Skeletal muscle satellite cell (primary cell): ENCODE results near the gene RPF1. TPM values are rescaled to one million over a fixed set of nuclear protein-coding genes. Genes with fewer than 3 reads are reported as not detected.
A peak's percentile ranks its signal among the peaks of the same experiment; 100 is the strongest.
"Not testable (repeated sequence)": the region's sequence is repeated elsewhere in the genome, so short reads cannot be mapped to it uniquely, and the experiment has no call there.

ENCODE experiments used
- H3K27me3 ChIP-seq: 2 replicates; pipeline ENCODE4 v1.7.0; 2013; ENCODE audit warnings: low read length; ENCODE audit not compliant: control insufficient read depth, insufficient read depth
- H3K36me3 ChIP-seq: 2 replicates; pipeline ENCODE4 v1.7.0; 2013; ENCODE audit warnings: mild to moderate bottlenecking, control low read depth, low read length; ENCODE audit not compliant: insufficient read depth
- H3K4me1 ChIP-seq: 2 replicates; pipeline ENCODE4 v1.7.0; 2013; ENCODE audit warnings: low read length; ENCODE audit not compliant: control insufficient read depth, insufficient read depth
- H3K4me2 ChIP-seq: 2 replicates; pipeline ENCODE4 v1.7.0; 2013; ENCODE audit warnings: mild to moderate bottlenecking, low read length
- H3K4me3 ChIP-seq: 2 replicates; pipeline ENCODE4 v1.7.0; 2013; ENCODE audit warnings: low read length
- H3K9ac ChIP-seq: 2 replicates; pipeline ENCODE4 v1.7.0; 2013; ENCODE audit warnings: mild to moderate bottlenecking, low read depth, low read length, moderate library complexity
- H3K9me3 ChIP-seq: replicated peaks from 2 replicates; pipeline ENCODE4 v1.7.0; 2013; ENCODE audit warnings: mild to moderate bottlenecking, control low read depth, low read length
- total RNA-seq: library from RNA; depleted of rRNA; stranded (reverse); fragments of >200 nt; gene quantifications from 2 replicates; pipeline ENCODE4 v1.2.3, GENCODE V29; 2012; rRNA removed

RPF1 gene
- 40.1 and 48.3 TPM in 2 replicates for total RNA-seq

- Histone ChIP-seq H3K36me3 (peaks cover 9% of the 10 kb centered on the region), H3K9me3 (no peaks in the 10 kb centered on the region), H3K4me3 (peak within 1 kb of the TSS; percentile 89), H3K27me3 (no peaks in the 10 kb centered on the region), H3K4me1 (peaks cover 12% of the 10 kb centered on the region), H3K9ac (peak within 1 kb of the TSS; percentile 97), H3K4me2 (peak within 1 kb of the TSS; percentile 92)
Measured at GRCh38 chr1:84478876-84479868, at the start of gene RPF1. Gene RPF1 (plus strand): TSS chr1:84479266. CDS start chr1:84479282, 16 bp downstream.

- Histone ChIP-seq H3K4me3 (no peak overlapping the region), H3K9ac (no peak overlapping the region), H3K9me3 (no peaks in the 10 kb centered on the region), H3K27me3 (no peaks in the 10 kb centered on the region), H3K4me1 (peaks cover 4% of the 10 kb centered on the region), H3K36me3 (no peaks in the 10 kb centered on the region), H3K4me2 (no peak overlapping the region)
Measured at GRCh38 chr1:84430546-84430945, 48.5 kb upstream of the RPF1 start.

GRCh38 chr1:84433258-84434080, 45.6 kb upstream of the RPF1 start:
- Histone ChIP-seq H3K4me3 (peak overlapping the region; percentile 37), H3K9ac (peak overlapping the region; percentile 47)

GRCh38 chr1:84434081-84434769, 44.8 kb upstream of the RPF1 start:
- Histone ChIP-seq H3K4me3 (no peak overlapping the region), H3K9ac (no peak overlapping the region), H3K36me3 (no peaks in the 10 kb centered on the region)

More at GRCh38 chr1:84433258-84434080, 45.6 kb upstream of the RPF1 start:
- no peaks in the 10 kb centered on the region for H3K36me3 ChIP-seq
- no peaks in the 10 kb centered on the region for H3K9me3 ChIP-seq
- H3K27me3 ChIP-seq, result no peaks in the 10 kb centered on the region
- peak overlapping the region; percentile 68 for H3K4me2 ChIP-seq
- H3K4me1 ChIP-seq, result peaks cover 4% of the 10 kb centered on the region

GRCh38 chr1:84434801-84435549, 44.1 kb upstream of the RPF1 start:
- Histone ChIP-seq H3K4me1 (peaks cover 4% of the 10 kb centered on the region), H3K27me3 (no peaks in the 10 kb centered on the region), H3K9ac (no peak overlapping the region), H3K4me2 (no peak overlapping the region), H3K36me3 (no peaks in the 10 kb centered on the region), H3K9me3 (no peaks in the 10 kb centered on the region), H3K4me3 (no peak overlapping the region)

More at GRCh38 chr1:84434081-84434769, 44.8 kb upstream of the RPF1 start:
- peaks cover 4% of the 10 kb centered on the region for H3K4me1 ChIP-seq
- H3K9me3 ChIP-seq, result no peaks in the 10 kb centered on the region
- H3K4me2 ChIP-seq, result no peak overlapping the region
- no peaks in the 10 kb centered on the region for H3K27me3 ChIP-seq

- H3K4me1 ChIP-seq, result peaks cover 4% of the 10 kb centered on the region
- no peaks in the 10 kb centered on the region for H3K36me3 ChIP-seq
- no peaks in the 10 kb centered on the region for H3K27me3 ChIP-seq
- no peak overlapping the region for H3K4me2 ChIP-seq
- no peak overlapping the region for H3K4me3 ChIP-seq
- no peak overlapping the region for H3K9ac ChIP-seq
- H3K9me3 ChIP-seq, result no peaks in the 10 kb centered on the region
Measured at GRCh38 chr1:84436876-84437655, 42.0 kb upstream of the RPF1 start.

- Histone ChIP-seq H3K9me3 (no peaks in the 10 kb centered on the region), H3K36me3 (no peaks in the 10 kb centered on the region), H3K4me3 (no peak overlapping the region), H3K9ac (no peak overlapping the region), H3K4me1 (peaks cover 9% of the 10 kb centered on the region), H3K4me2 (no peak overlapping the region), H3K27me3 (no peaks in the 10 kb centered on the region)
Measured at GRCh38 chr1:84442256-84442655, 36.8 kb upstream of the RPF1 start.

- H3K36me3 ChIP-seq, result not testable (repeated sequence)
Measured at GRCh38 chr1:84442747-84443646, 36.1 kb upstream of the RPF1 start.

GRCh38 chr1:84448704-84449103, 30.4 kb upstream of the RPF1 start:
- not testable (repeated sequence) for H3K36me3 ChIP-seq, H3K27me3 ChIP-seq, H3K9ac ChIP-seq, H3K9me3 ChIP-seq, H3K4me2 ChIP-seq, H3K4me3 ChIP-seq, H3K4me1 ChIP-seq

More at GRCh38 chr1:84442747-84443646, 36.1 kb upstream of the RPF1 start:
- not testable (repeated sequence) for H3K4me1 ChIP-seq, H3K9ac ChIP-seq, H3K4me3 ChIP-seq, H3K27me3 ChIP-seq, H3K4me2 ChIP-seq, H3K9me3 ChIP-seq
